Measurements from ENCODE around the gene OGN.

OGN gene

GRCh38 chr9:92342825-92343488, 61.4 kb downstream of the OGN start:
- no peak for DNase-seq

- DNase-seq: no peak
Measured at GRCh38 chr9:92341578-92341977, 62.8 kb downstream of the OGN start.

- no peak for DNase-seq
Measured at GRCh38 chr9:92333282-92333634, 71.1 kb downstream of the OGN start.
